Gastrocnemius medialis (tissue), 4 donors: ENCODE data around the gene PTPRN2.

Experiments
- CTCF ChIP-seq, 5 experiments: fragments of 450-650 bp in 3 of 5; fragments of 200-600 bp in 2 of 5; sonication (generic) in 2 of 5; IDR thresholded peaks in 4 of 5; conservative IDR thresholded peaks in 1 of 5; 1 replicate in 4 of 5; 2 replicates in 1 of 5; pipeline ENCODE4 v1.5.1; 2016 to 2019; ENCODE audit warnings: antibody characterized with exemption in 5 of 5, mild to moderate bottlenecking in 3 of 5, moderate library complexity in 3 of 5
- POLR2A ChIP-seq, 2 donors: fragments of 450-650 bp; IDR thresholded peaks; one replicate each; pipeline ENCODE4 v1.6.1; 2017; ENCODE audit warnings: antibody characterized with exemption in 2 of 2, mild to moderate bottlenecking in 2 of 2, moderate library complexity in 2 of 2

GRCh38 chr7:157551325-157552070 is 1036.1 kb downstream of the PTPRN2 start:
- no peak for TF ChIP-seq POLR2A (IDR thresholded peaks at IDR 0.05)
- TF ChIP-seq CTCF (IDR thresholded peaks at IDR 0.05 in 4 of 5, conservative IDR thresholded peaks at IDR 0.05 in 1 of 5): no peak
